H9 (cell line): ENCODE measurements around the gene DCP1A. TPM values are rescaled to one million over a fixed set of nuclear protein-coding genes. Genes with fewer than 3 reads are reported as not detected.

Source experiments
- DNase-seq: peaks from one replicate; pipeline ENCODE4 v3.0.0-alpha.2; 2017
- H2AFZ ChIP-seq: one replicate; pipeline ENCODE4 v1.6.1; 2013; ENCODE audit warnings: mild to moderate bottlenecking, low read length, control low read depth, moderate library complexity
- H2AK5ac ChIP-seq: 2 replicates; pipeline ENCODE4 v1.6.1; 2013; ENCODE audit warnings: low read length, control low read depth, mixed read lengths; ENCODE audit not compliant: insufficient read length
- H2BK120ac ChIP-seq: one replicate; pipeline ENCODE4 v1.6.1; 2013; ENCODE audit warnings: low read depth, mild to moderate bottlenecking, low read length, control low read depth, inconsistent platforms; ENCODE audit not compliant: poor library complexity, severe bottlenecking
- H2BK12ac ChIP-seq: 2 replicates; pipeline ENCODE4 v1.6.1; 2013; ENCODE audit warnings: low read length, control low read depth, mixed read lengths, low read depth; ENCODE audit not compliant: insufficient read length
- H2BK15ac ChIP-seq: 2 replicates; pipeline ENCODE4 v1.6.1; 2013; ENCODE audit warnings: low read depth, low read length, control low read depth
- H2BK20ac ChIP-seq: one replicate; pipeline ENCODE4 v1.6.1; 2013; ENCODE audit warnings: low read depth, mild to moderate bottlenecking, low read length, control low read depth, inconsistent platforms; ENCODE audit not compliant: poor library complexity, severe bottlenecking
- H2BK5ac ChIP-seq: 2 replicates; pipeline ENCODE4 v1.6.1; 2013; ENCODE audit warnings: low read length, control low read depth, mixed read lengths; ENCODE audit not compliant: insufficient read length
- H3K14ac ChIP-seq: 2 replicates; pipeline ENCODE4 v1.6.1; 2013; ENCODE audit warnings: low read length, control low read depth; ENCODE audit not compliant: insufficient read depth
- H3K18ac ChIP-seq: 2 replicates; pipeline ENCODE4 v1.6.1; 2013; ENCODE audit warnings: low read depth, mild to moderate bottlenecking, mixed read lengths, low read length, control low read depth; ENCODE audit not compliant: insufficient read length
- H3K23ac ChIP-seq: 2 replicates; pipeline ENCODE4 v1.6.1; 2013; ENCODE audit warnings: low read length, control low read depth, mixed read lengths, low read depth; ENCODE audit not compliant: insufficient read length
- H3K23me2 ChIP-seq: 2 replicates; pipeline ENCODE4 v1.6.1; 2013; ENCODE audit warnings: low read depth, mild to moderate bottlenecking, mixed read lengths, low read length, control low read depth; ENCODE audit not compliant: insufficient read length, poor library complexity, severe bottlenecking
- H3K27ac ChIP-seq: 2 replicates; pipeline ENCODE4 v1.5.1; 2013; ENCODE audit warnings: low read length, control low read depth, mixed read lengths, low read depth; ENCODE audit not compliant: insufficient read length
- H3K27me3 ChIP-seq: 2 replicates; pipeline ENCODE4 v1.6.1; 2013; ENCODE audit warnings: low read length, control low read depth, inconsistent platforms; ENCODE audit not compliant: insufficient read depth
- H3K4ac ChIP-seq: 2 replicates; pipeline ENCODE4 v1.6.1; 2013; ENCODE audit warnings: low read depth, mild to moderate bottlenecking, control low read depth, inconsistent platforms, low read length, moderate library complexity
- H3K4me1 ChIP-seq: 2 replicates; pipeline ENCODE4 v1.6.1; 2013; ENCODE audit warnings: low read length, control low read depth, inconsistent platforms; ENCODE audit not compliant: insufficient read depth
- H3K4me2 ChIP-seq: 2 replicates; pipeline ENCODE4 v1.6.1; 2013; ENCODE audit warnings: low read length, control low read depth, mixed read lengths; ENCODE audit not compliant: insufficient read length, insufficient read depth
- H3K56ac ChIP-seq: 2 replicates; pipeline ENCODE4 v1.6.1; 2013; ENCODE audit warnings: low read depth, mild to moderate bottlenecking, mixed read lengths, low read length, control low read depth; ENCODE audit not compliant: insufficient read length
- H3K79me1 ChIP-seq: 2 replicates; pipeline ENCODE4 v1.6.1; 2013; ENCODE audit warnings: low read depth, mild to moderate bottlenecking, moderate library complexity, low read length, control low read depth, inconsistent platforms; ENCODE audit not compliant: insufficient read depth, poor library complexity, severe bottlenecking
- H3K79me2 ChIP-seq: 2 replicates; pipeline ENCODE4 v1.6.1; 2013; ENCODE audit warnings: low read length, control low read depth, inconsistent platforms; ENCODE audit not compliant: insufficient read depth
- H3K9ac ChIP-seq: 2 replicates; pipeline ENCODE4 v1.6.1; 2013; ENCODE audit warnings: low read length, control low read depth, mixed read lengths; ENCODE audit not compliant: insufficient read length; ENCODE audit errors: extremely low read depth
- H3K9me3 ChIP-seq: one replicate; pipeline ENCODE4 v1.6.1; 2013; ENCODE audit warnings: low read depth, low read length, inconsistent platforms; ENCODE audit not compliant: control insufficient read depth
- H3T11ph ChIP-seq: one replicate; pipeline ENCODE4 v1.6.1; 2013; ENCODE audit warnings: mild to moderate bottlenecking, low read length, control low read depth, inconsistent platforms
- H4K20me1 ChIP-seq: one replicate; pipeline ENCODE4 v1.6.1; 2013; ENCODE audit not compliant: control insufficient read depth, insufficient read length, insufficient read depth
- H4K5ac ChIP-seq: 2 replicates; pipeline ENCODE4 v1.6.1; 2013; ENCODE audit warnings: low read depth, mild to moderate bottlenecking, mixed read lengths, low read length, control low read depth; ENCODE audit not compliant: insufficient read length
- H4K8ac ChIP-seq: replicated peaks from 2 replicates; pipeline ENCODE4 v1.6.1; 2013; ENCODE audit warnings: low read length, control low read depth, mixed read lengths, low read depth; ENCODE audit not compliant: insufficient read length
- H4K91ac ChIP-seq: 2 replicates; pipeline ENCODE4 v1.6.1; 2013; ENCODE audit warnings: low read depth, mild to moderate bottlenecking, moderate library complexity, mixed read lengths, low read length, control low read depth; ENCODE audit not compliant: insufficient read length
- H3K27ac Mint-ChIP-seq, 3 experiments: 2 replicates in 2 of 3; 3 replicates in 1 of 3; pipeline ENCODE4 v1.8.0; 2020 to 2021; ENCODE audit warnings: mixed read lengths in 3 of 3, mild to moderate bottlenecking in 1 of 3, moderate library complexity in 1 of 3
- H3K27me3 Mint-ChIP-seq: 2 replicates; pipeline ENCODE4 v1.8.0; 2021; ENCODE audit warnings: low read depth, mild to moderate bottlenecking, moderate library complexity, mixed read lengths
- H3K36me3 Mint-ChIP-seq, 3 experiments: 2 replicates in 2 of 3; 3 replicates in 1 of 3; pipeline ENCODE4 v1.8.0; 2020 to 2021; ENCODE audit warnings: low read depth in 3 of 3, mixed read lengths in 3 of 3; ENCODE audit not compliant: insufficient read depth in 1 of 3
- H3K4me1 Mint-ChIP-seq, 2 experiments: 2 replicates each; pipeline ENCODE4 v1.8.0; 2020; ENCODE audit warnings: mixed read lengths in 2 of 2
- H3K4me3 Mint-ChIP-seq, 2 experiments: 2 replicates in 1 of 2; 3 replicates in 1 of 2; pipeline ENCODE4 v1.8.0; 2020 to 2021; ENCODE audit warnings: mild to moderate bottlenecking in 2 of 2, mixed read lengths in 2 of 2, moderate library complexity in 1 of 2
- H3K9me3 Mint-ChIP-seq, 2 experiments: 2 replicates in 1 of 2; 3 replicates in 1 of 2; pipeline ENCODE4 v1.8.0; 2020; ENCODE audit warnings: mild to moderate bottlenecking in 2 of 2, mixed read lengths in 2 of 2, moderate library complexity in 1 of 2
- CTCF ChIP-seq: fragments of 200-600 bp; sonication (generic); conservative IDR thresholded peaks from 3 replicates; pipeline ENCODE4 v1.8.0; 2021; ENCODE audit warnings: antibody characterized with exemption, mild to moderate bottlenecking
- WGBS: extraction: QIAGEN DNeasy Blood & Tissue Kit; methylation state at CpG from one replicate; pipeline ENCODE4 v1.1.7; 2013; ENCODE audit warnings: missing lambda C conversion rate, low lambda C conversion rate, mixed read lengths; ENCODE audit not compliant: insufficient read length; ENCODE audit errors: extremely low coverage; 5-methylcytosine and 5-hydroxymethylcytosine counted together
- total RNA-seq: library from RNA; stranded (reverse); gene quantifications from 2 replicates; pipeline ENCODE4 v1.2.1, GENCODE V29; 2021

The DCP1A gene
- total RNA-seq, 1 experiment from 2014 or later, result 17.8 TPM

DNA sequence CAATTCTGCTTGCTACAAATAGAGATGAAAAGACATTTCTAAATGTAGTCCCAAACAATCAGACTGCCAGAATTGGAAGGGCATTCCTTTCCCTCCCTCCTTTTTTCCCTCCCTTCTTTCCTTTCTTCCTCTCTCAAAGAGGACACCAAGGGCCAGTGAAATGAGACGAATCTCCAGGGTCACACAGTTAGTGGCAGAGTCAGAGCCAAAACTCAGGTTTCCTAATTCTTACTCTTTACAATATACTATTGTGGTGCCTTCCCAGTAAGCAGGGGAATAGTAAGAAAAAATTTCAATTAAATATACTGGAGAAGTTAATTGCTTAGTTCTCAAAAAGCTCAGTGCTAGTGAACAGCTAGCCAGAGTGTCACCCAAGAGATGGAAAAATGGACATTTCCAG is 33.0 kb upstream of the DCP1A start:
- no peaks in the 10 kb centered on the region for H3K36me3 Mint-ChIP-seq
- Histone ChIP-seq H3K4ac (no peak overlapping the region), H4K20me1 (no peaks in the 10 kb centered on the region), H2BK5ac (no peak overlapping the region), H2BK12ac (no peak overlapping the region), H3K56ac (no peak overlapping the region), H3T11ph (no peak overlapping the region), H3K79me2 (no peaks in the 10 kb centered on the region), H3K79me1 (no peaks in the 10 kb centered on the region), H3K23me2 (no peaks in the 10 kb centered on the region), H2BK20ac (no peak overlapping the region), H4K8ac (no peak overlapping the region), H4K91ac (no peak overlapping the region), H3K23ac (no peak overlapping the region), H3K27me3 (no peaks in the 10 kb centered on the region), H2AK5ac (no peak overlapping the region), H3K27ac (no peak overlapping the region), H2BK120ac (no peak overlapping the region), H3K4me1 (no peaks in the 10 kb centered on the region), H4K5ac (no peak overlapping the region), H3K9ac (no peak overlapping the region), H2AFZ (no peak overlapping the region), H3K4me2 (no peak overlapping the region), H2BK15ac (no peak overlapping the region), H3K14ac (no peak overlapping the region), H3K9me3 (no peaks in the 10 kb centered on the region), H3K18ac (no peak overlapping the region)
- H3K4me1 Mint-ChIP-seq, result no peaks in the 10 kb centered on the region
- no peaks in the 10 kb centered on the region for H3K9me3 Mint-ChIP-seq
- WGBS, result no CpG with 5 or more reads among the region's 1 CpG
- no peak overlapping the region for H3K27ac Mint-ChIP-seq
- no peak overlapping the region for H3K4me3 Mint-ChIP-seq
- peaks cover 5% of the 10 kb centered on the region for H3K27me3 Mint-ChIP-seq
- TF ChIP-seq CTCF, result no peak
- DNase-seq, result no peak
